K562 (cell line): ENCODE results near the gene ZNF750.
"Not testable (repeated sequence)": the region's sequence is repeated elsewhere in the genome, so short reads cannot be mapped to it uniquely, and the experiment has no call there.

Experiments
- ARID3A ChIP-seq: IDR thresholded peaks from 2 replicates; pipeline ENCODE4 v1.6.1; 2012; ENCODE audit warnings: low read depth, low read length, improper control_type of control experiment, borderline replicate concordance
- EP300 ChIP-seq: IDR thresholded peaks from 2 replicates; pipeline ENCODE4 v1.6.1; 2012; ENCODE audit warnings: low read length, improper control_type of control experiment
- HCFC1 ChIP-seq: IDR thresholded peaks from 2 replicates; pipeline ENCODE4 v1.6.1; 2012; ENCODE audit warnings: low read depth, low read length, improper control_type of control experiment
- KLF13 ChIP-seq: fragments of 450-650 bp; IDR thresholded peaks from 2 replicates; pipeline ENCODE4 v1.6.1; 2016; ENCODE audit warnings: missing genetic modification characterization, low read depth, mild to moderate bottlenecking, missing compliant biosample characterization, moderate library complexity, borderline replicate concordance
- TRIM24 ChIP-seq, 2 experiments: fragments of 450-650 bp; IDR thresholded peaks; 2 replicates each; pipeline ENCODE4 v1.6.1; 2016
- ZNF511 ChIP-seq: sonication (generic); formaldehyde crosslinking; IDR thresholded peaks from 2 replicates; pipeline ENCODE4 v1.8.0; 2022; ENCODE audit warnings: mild to moderate bottlenecking, missing genetic modification reagents
- ZNF707 ChIP-seq: fragments of 250-450 bp; sonication (Bioruptor Pico); conservative IDR thresholded peaks from 2 replicates; pipeline ENCODE4 v1.8.0; 2022; ENCODE audit warnings: inconsistent platforms, mild to moderate bottlenecking, moderate library complexity

GRCh38 chr17:82785581-82785980 is 54.2 kb downstream of the ZNF750 start:
- not testable (repeated sequence) for TF ChIP-seq EP300; ZNF511 (CRISPR knock-in tag); ZNF707 (CRISPR knock-in tag); HCFC1; KLF13; ARID3A; TRIM24 (IDR thresholded peaks at IDR 0.05)
